Activated T-cell treated with anti-CD3 and anti-CD28 coated beads for 24 hours (primary cell): ENCODE measurements around the gene POLR1E.

Experiments
- DNase-seq: peaks from one replicate; pipeline ENCODE4 v3.0.0-alpha.2; 2020; ENCODE audit warnings: low read depth

The POLR1E gene

GRCh38 chr9:37485389-37486255 is at the start of gene POLR1E:
POLR1E (plus strand) TSS chr9:37485948; CDS start chr9:37486048, 100 bp downstream.
- peak; percentile 94 for DNase-seq

GRCh38 chr9:37436540-37436939 is 49.2 kb upstream of the POLR1E start:
- no peak for DNase-seq

GRCh38 chr9:37437010-37437409 is 48.7 kb upstream of the POLR1E start:
- DNase-seq: no peak

GRCh38 chr9:37437621-37438020 is 48.1 kb upstream of the POLR1E start:
- DNase-seq: no peak

GRCh38 chr9:37438359-37438758 is 47.4 kb upstream of the POLR1E start:
- DNase-seq: no peak

- no peak for DNase-seq
These were observed 43.9 kb upstream of the POLR1E start for GRCh38 chr9:37441776-37442370.

- no peak for DNase-seq
These were observed 43.2 kb upstream of the POLR1E start for GRCh38 chr9:37442556-37442955.

GRCh38 chr9:37443566-37443965 is 42.2 kb upstream of the POLR1E start:
- no peak for DNase-seq

- DNase-seq: no peak
These were observed 40.9 kb upstream of the POLR1E start for GRCh38 chr9:37444890-37445289.

- DNase-seq: no peak
These were observed 39.9 kb upstream of the POLR1E start for GRCh38 chr9:37445832-37446231.

GRCh38 chr9:37446401-37446800 is 39.3 kb upstream of the POLR1E start:
- DNase-seq: no peak

- no peak for DNase-seq
These were observed 38.6 kb upstream of the POLR1E start for GRCh38 chr9:37447111-37447510.

GRCh38 chr9:37449862-37450632 is 35.7 kb upstream of the POLR1E start:
- no peak for DNase-seq

GRCh38 chr9:37451628-37452027 is 34.1 kb upstream of the POLR1E start:
- no peak for DNase-seq

GRCh38 chr9:37452611-37453010 is 33.1 kb upstream of the POLR1E start:
- DNase-seq: no peak

- DNase-seq: no peak
These were observed 31.9 kb upstream of the POLR1E start for GRCh38 chr9:37453827-37454226.

- DNase-seq: no peak
These were observed 31.5 kb upstream of the POLR1E start for GRCh38 chr9:37454238-37454637.

- DNase-seq: no peak
These were observed 29.7 kb upstream of the POLR1E start for GRCh38 chr9:37455884-37456647.

- DNase-seq: no peak
These were observed 28.9 kb upstream of the POLR1E start for GRCh38 chr9:37456817-37457216.

GRCh38 chr9:37464006-37464405 is 21.7 kb upstream of the POLR1E start:
- DNase-seq: no peak

GRCh38 chr9:37464426-37465248 is 21.1 kb upstream of the POLR1E start:
- no peak for DNase-seq
